Stomach (tissue), 9 donors: ENCODE data around the gene RIMS3. TPM values are rescaled to one million over a fixed set of nuclear protein-coding genes. Genes with fewer than 3 reads are reported as not detected.
"Not testable (repeated sequence)": the region's sequence is repeated elsewhere in the genome, so short reads cannot be mapped to it uniquely, and the experiment has no call there.

ENCODE experiments used
- DNase-seq, 2 donors: peaks; one replicate each; pipeline versions ENCODE4 v3.0.0 to v3.0.0-alpha.2; 2013 to 2019
- H3K27ac ChIP-seq, 5 donors: fragments of 200-600 bp in 4 of 5; sonication (generic) in 4 of 5; one replicate each; pipeline ENCODE4 v1.5.1; 2013 to 2019; ENCODE audit warnings: mild to moderate bottlenecking in 1 of 5, moderate library complexity in 1 of 5
- H3K27me3 ChIP-seq, 3 donors: fragments of 200-600 bp; sonication (generic); one replicate each; pipeline ENCODE4 v1.5.1; 2017 to 2019; ENCODE audit warnings: mixed run types in 1 of 3
- H3K36me3 ChIP-seq, 4 donors: fragments of 200-600 bp; sonication (generic); 1 replicate in 3 of 4; 2 replicates in 1 of 4; pipeline ENCODE4 v1.5.1; 2016 to 2019
- H3K4me1 ChIP-seq, 4 donors: fragments of 200-600 bp; sonication (generic); one replicate each; pipeline ENCODE4 v1.5.1; 2016 to 2019
- H3K4me3 ChIP-seq, 4 donors: fragments of 200-600 bp; sonication (generic) in 3 of 4; one replicate each; pipeline ENCODE4 v1.5.1; 2016 to 2019; ENCODE audit warnings: mild to moderate bottlenecking in 1 of 4
- H3K9me3 ChIP-seq, 4 donors: fragments of 200-600 bp; sonication (generic); one replicate each; pipeline ENCODE4 v1.5.1; 2016 to 2019
- CTCF ChIP-seq, 7 experiments: fragments of 450-650 bp in 4 of 7; fragments of 200-600 bp in 3 of 7; sonication (generic) in 3 of 7; IDR thresholded peaks; one replicate each; pipeline ENCODE4 v1.5.1; 2016 to 2019; ENCODE audit warnings: antibody characterized with exemption in 7 of 7, control low read depth in 2 of 7, mild to moderate bottlenecking in 1 of 7
- EP300 ChIP-seq: sonication (generic); formaldehyde crosslinking; IDR thresholded peaks from one replicate; pipeline ENCODE4 v1.6.1; 2017; ENCODE audit warnings: antibody characterized with exemption
- POLR2A ChIP-seq, 4 donors: fragments of 450-650 bp; IDR thresholded peaks; one replicate each; pipeline ENCODE4 v1.6.1; 2016; ENCODE audit warnings: antibody characterized with exemption in 4 of 4, control low read depth in 2 of 4, mild to moderate bottlenecking in 1 of 4, moderate library complexity in 1 of 4
- POLR2AphosphoS5 ChIP-seq, 3 donors: sonication (generic); formaldehyde crosslinking; IDR thresholded peaks; one replicate each; pipeline ENCODE4 v1.6.1; 2016; ENCODE audit warnings: antibody characterized with exemption in 3 of 3
- WGBS, 5 donors: extraction: QIAGEN DNeasy Blood & Tissue Kit in 3 of 5; methylation state at CpG; one replicate each; pipeline versions ENCODE4 v1.1.5 to v1.1.7; 2013 to 2018; 5-methylcytosine and 5-hydroxymethylcytosine counted together
- intact Hi-C: fragments of 100-400 bp; cut with DNase I; formaldehyde crosslinking; loops from one replicate; pipeline ENCODE4 v1.15.1; 2023; ENCODE audit warnings: low total_unique reads
- polyA plus RNA-seq, 3 donors: library from polyadenylated mRNA; stranded (reverse); fragments of 200-250 nt; gene quantifications; one replicate each; pipeline ENCODE4 v1.2.3, GENCODE V29; 2013
- total RNA-seq, 5 donors: library from RNA; depleted of rRNA; stranded (reverse); fragments of >200 nt; gene quantifications; one replicate each; pipeline versions ENCODE4 v1.1.0 to v1.2.3, GENCODE V29; 2014 to 2016
- donor health status: healthy with polysubstance abuse.
- donor health status: Bipolar disorder and iron deficiency.
- donor health status: healthy.

RIMS3 gene
- total and polyA plus RNA-seq, 8 donors, result 0.45 to 4.7 (median 2.5) TPM

GRCh38 chr1:40575336-40575735 lies 90.1 kb downstream of the RIMS3 start:
- TF ChIP-seq CTCF (IDR thresholded peaks at IDR 0.05) (no peak), POLR2AphosphoS5 (IDR thresholded peaks at IDR 0.05) (no peak), EP300 (no peak), POLR2A (IDR thresholded peaks at IDR 0.05) (no peak)
- Histone ChIP-seq H3K4me1 (no peaks in the 10 kb centered on the region), H3K27ac (no peak overlapping the region), H3K36me3 (no peaks in the 10 kb centered on the region), H3K4me3 (no peak overlapping the region), H3K9me3 (peaks cover 0 to 5% (median 0%) of the 10 kb centered on the region in 4 donors), H3K27me3 (no peaks in the 10 kb centered on the region)
- intact Hi-C loops, result no loop called here
- no peak for DNase-seq

GRCh38 chr1:40574805-40575204 lies 90.7 kb downstream of the RIMS3 start:
- H3K27me3 ChIP-seq, H3K36me3 ChIP-seq, H3K4me3 ChIP-seq, H3K4me1 ChIP-seq, intact Hi-C loops, H3K9me3 ChIP-seq, H3K27ac ChIP-seq: not testable (repeated sequence)
- peak in 1 of 2 donors; percentile 26 for DNase-seq
- 67 to 90% (median 75%) methylated on average over 3 of the region's 3 CpGs for WGBS, 5 donors

Other genes with a start within 250 kb of the RIMS3 start
- 1 to 10 TPM in 1 of 5 donors, under 1 TPM in 1, not detected in 3; 0.45 to 2.0 TPM for gene ZFP69B, start 215.2 kb downstream of the RIMS3 start, total RNA-seq
- gene ZFP69B, start 215.2 kb downstream of the RIMS3 start, polyA plus RNA-seq, result under 1 TPM; 0.35 to 0.92 (median 0.81) TPM
- gene ZFP69, start 188.4 kb downstream of the RIMS3 start, total RNA-seq, result 10 to 100 TPM in 1 of 5 donors, 1 to 10 TPM in 4; 1.3 to 34.4 (median 3.1) TPM
- gene ZFP69, start 188.4 kb downstream of the RIMS3 start, polyA plus RNA-seq, result 1 to 10 TPM; 1.2 to 2.6 (median 2.3) TPM
- 1 to 10 TPM in 4 of 5 donors, under 1 TPM in 1; 0.45 to 9.0 (median 6.1) TPM for gene EXO5, start 156.9 kb downstream of the RIMS3 start, total RNA-seq
- 1 to 10 TPM; 2.7 to 6.1 (median 3.6) TPM for gene EXO5, start 156.9 kb downstream of the RIMS3 start, polyA plus RNA-seq
- gene ZNF684, start 134.0 kb downstream of the RIMS3 start, total RNA-seq, result 10 to 100 TPM in 1 of 5 donors, 1 to 10 TPM in 3, not detected in 1; 3.9 to 15.6 (median 7.7) TPM
- gene ZNF684, start 134.0 kb downstream of the RIMS3 start, polyA plus RNA-seq, result 1 to 10 TPM; 2.2 to 2.7 (median 2.5) TPM
- gene NFYC, start 26.0 kb upstream of the RIMS3 start, total RNA-seq, result 10 to 100 TPM; 23.3 to 76.4 (median 53.8) TPM
- gene NFYC, start 26.0 kb upstream of the RIMS3 start, polyA plus RNA-seq, result 10 to 100 TPM; 33.6 to 46.6 (median 35.2) TPM
- gene KCNQ4, start 118.1 kb upstream of the RIMS3 start, total RNA-seq, result 1 to 10 TPM in 2 of 5 donors, under 1 TPM in 2, not detected in 1; 0.55 to 7.6 (median 2.5) TPM
- 1 to 10 TPM in 1 of 3 donors, under 1 TPM in 2; 0.31 to 2.2 (median 0.56) TPM for gene KCNQ4, start 118.1 kb upstream of the RIMS3 start, polyA plus RNA-seq
- gene CITED4, start 196.7 kb upstream of the RIMS3 start, total RNA-seq, result 100 to 1,000 TPM in 1 of 5 donors, 10 to 100 TPM in 3, 1 to 10 TPM in 1; 2.6 to 152 (median 38.4) TPM
- gene CITED4, start 196.7 kb upstream of the RIMS3 start, polyA plus RNA-seq, result 10 to 100 TPM in 2 of 3 donors, 1 to 10 TPM in 1; 8.6 to 22.5 (median 13.5) TPM